Astrocyte (in vitro differentiated cells and primary cell): ENCODE measurements around the gene S100A7.

Source experiments
- CTCF ChIP-seq: IDR thresholded peaks from 2 replicates; pipeline ENCODE4 v1.5.1; 2011; ENCODE audit warnings: low read depth, mild to moderate bottlenecking, inconsistent platforms, low read length, moderate library complexity; ENCODE audit not compliant: insufficient read depth
- EZH2 ChIP-seq: IDR thresholded peaks from 2 replicates; pipeline ENCODE4 v1.6.1; 2012; ENCODE audit warnings: mild to moderate bottlenecking, low read length, inconsistent platforms; ENCODE audit not compliant: insufficient read depth

GRCh38 chr1:153430561-153430960 lies 29.9 kb downstream of the S100A7 start:
- TF ChIP-seq CTCF (no peak), EZH2 (no peak)
